Upper lobe of left lung (tissue), 6 donors: Measurements from ENCODE around the gene CCNG2. TPM values are rescaled to one million over a fixed set of nuclear protein-coding genes. Genes with fewer than 3 reads are reported as not detected.

Experiments used
- ATAC-seq, 2 donors: fragments of 200-7000 bp; cut with Tn5 transposase; one replicate each; pipeline ENCODE4 v1.9.1; 2022; ENCODE audit warnings: mild to moderate bottlenecking in 2 of 2, moderate library complexity in 2 of 2; ENCODE audit not compliant: low FRiP score in 2 of 2
- DNase-seq, 2 donors: peaks; one replicate each; pipeline ENCODE4 v3.0.0-alpha.2; 2019 to 2020
- H3K27ac ChIP-seq, 4 donors: fragments of 200-600 bp; sonication (generic); one replicate each; pipeline ENCODE4 v1.5.1; 2016 to 2019
- H3K27me3 ChIP-seq, 4 donors: fragments of 200-600 bp; sonication (generic); one replicate each; pipeline ENCODE4 v1.5.1; 2017 to 2019
- H3K36me3 ChIP-seq, 4 donors: fragments of 200-600 bp; sonication (generic); one replicate each; pipeline ENCODE4 v1.5.1; 2016 to 2019
- H3K4me1 ChIP-seq, 4 donors: fragments of 200-600 bp; sonication (generic); one replicate each; pipeline ENCODE4 v1.5.1; 2018 to 2019
- H3K4me3 ChIP-seq, 4 donors: fragments of 200-600 bp; sonication (generic); one replicate each; pipeline ENCODE4 v1.5.1; 2017 to 2019; ENCODE audit warnings: mild to moderate bottlenecking in 2 of 4, moderate library complexity in 1 of 4
- H3K9me3 ChIP-seq, 4 donors: fragments of 200-600 bp; sonication (generic); one replicate each; pipeline ENCODE4 v1.5.1; 2018 to 2019
- EP300 ChIP-seq, 4 donors: sonication (generic); formaldehyde crosslinking; IDR thresholded peaks; one replicate each; pipeline ENCODE4 v1.5.1; 2017; ENCODE audit warnings: antibody characterized with exemption in 4 of 4, control low read depth in 2 of 4
- POLR2A ChIP-seq, 4 donors: fragments of 450-650 bp; IDR thresholded peaks; one replicate each; pipeline ENCODE4 v1.5.1; 2016 to 2017; ENCODE audit warnings: antibody characterized with exemption in 4 of 4, mild to moderate bottlenecking in 2 of 4
- POLR2AphosphoS5 ChIP-seq, 2 donors: sonication (generic); formaldehyde crosslinking; IDR thresholded peaks; one replicate each; pipeline ENCODE4 v1.5.1; 2017; ENCODE audit warnings: antibody characterized with exemption in 2 of 2
- WGBS, 2 donors: methylation state at CpG; one replicate each; pipeline ENCODE4 v1.1.5; 2017 to 2018; 5-methylcytosine and 5-hydroxymethylcytosine counted together
- total RNA-seq, 6 donors: library from RNA; depleted of rRNA in 4 of 6; stranded (reverse); fragments of >200 nt in 4 of 6; gene quantifications; one replicate each; pipeline versions ENCODE4 v1.1.0 to v1.2.1, GENCODE V29; 2016 to 2021
- TF ChIP-seq, protein P1 (sequence below), 6 experiments: fragments of 450-650 bp in 4 of 6; fragments of 200-600 bp in 2 of 6; sonication (generic) in 2 of 6; IDR thresholded peaks; one replicate each; pipeline ENCODE4 v1.5.1; 2016 to 2019; ENCODE audit warnings: antibody characterized with exemption in 6 of 6
- donor health status: DM: no; HTN: no; CAD: no; lungs with moderate emphysema.
- donor health status: DM: no; HTN: yes; CAD: no; lungs with severe emphysema.

CCNG2 gene
- total RNA-seq, 6 donors from 2014 or later, result 14.1 to 50.5 (median 27.3) TPM

DNA sequence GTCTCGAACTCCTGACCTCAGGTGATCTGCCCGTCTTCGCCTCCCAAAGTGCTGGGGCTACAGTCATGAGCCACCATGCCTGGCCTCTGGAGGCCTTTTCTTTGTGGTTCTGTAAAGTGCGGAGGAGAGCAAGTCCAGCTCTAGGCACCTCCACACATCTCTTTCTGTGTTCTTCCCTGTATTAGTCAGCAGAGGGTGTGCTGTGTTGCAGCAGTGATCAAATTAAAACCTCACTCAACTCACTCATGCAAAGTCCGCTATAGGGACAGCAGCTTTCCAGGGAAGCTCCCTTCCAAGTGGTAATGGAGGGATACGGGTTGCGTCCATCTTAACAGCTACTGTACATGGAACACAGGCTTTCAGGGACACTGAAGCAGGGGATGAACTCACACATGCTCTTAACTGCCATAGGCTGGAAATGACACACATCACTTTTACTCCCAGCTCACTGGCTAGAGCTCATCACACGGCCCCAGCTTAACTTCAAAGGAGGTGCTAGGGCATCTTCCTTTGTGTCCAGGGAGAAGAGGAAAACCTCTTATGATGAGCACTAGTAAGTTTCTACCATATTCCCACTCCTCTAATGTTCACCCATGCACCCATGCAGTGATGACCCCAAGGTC is 36.0 kb upstream of the CCNG2 start:
- Histone ChIP-seq H3K36me3 (no peaks in the 10 kb centered on the region), H3K9me3 (no peaks in the 10 kb centered on the region), H3K4me3 (no peak overlapping the region), H3K27me3 (no peaks in the 10 kb centered on the region), H3K4me1 (peaks cover 0 to 6% (median 0%) of the 10 kb centered on the region in 4 donors), H3K27ac (no peak overlapping the region)
- ATAC-seq (no peak), DNase-seq (no peak)
- TF ChIP-seq POLR2A (IDR thresholded peaks at IDR 0.05) (no peak), POLR2AphosphoS5 (IDR thresholded peaks at IDR 0.05) (no peak), EP300 (IDR thresholded peaks at IDR 0.05) (no peak)
- TF ChIP-seq, protein P1, sequence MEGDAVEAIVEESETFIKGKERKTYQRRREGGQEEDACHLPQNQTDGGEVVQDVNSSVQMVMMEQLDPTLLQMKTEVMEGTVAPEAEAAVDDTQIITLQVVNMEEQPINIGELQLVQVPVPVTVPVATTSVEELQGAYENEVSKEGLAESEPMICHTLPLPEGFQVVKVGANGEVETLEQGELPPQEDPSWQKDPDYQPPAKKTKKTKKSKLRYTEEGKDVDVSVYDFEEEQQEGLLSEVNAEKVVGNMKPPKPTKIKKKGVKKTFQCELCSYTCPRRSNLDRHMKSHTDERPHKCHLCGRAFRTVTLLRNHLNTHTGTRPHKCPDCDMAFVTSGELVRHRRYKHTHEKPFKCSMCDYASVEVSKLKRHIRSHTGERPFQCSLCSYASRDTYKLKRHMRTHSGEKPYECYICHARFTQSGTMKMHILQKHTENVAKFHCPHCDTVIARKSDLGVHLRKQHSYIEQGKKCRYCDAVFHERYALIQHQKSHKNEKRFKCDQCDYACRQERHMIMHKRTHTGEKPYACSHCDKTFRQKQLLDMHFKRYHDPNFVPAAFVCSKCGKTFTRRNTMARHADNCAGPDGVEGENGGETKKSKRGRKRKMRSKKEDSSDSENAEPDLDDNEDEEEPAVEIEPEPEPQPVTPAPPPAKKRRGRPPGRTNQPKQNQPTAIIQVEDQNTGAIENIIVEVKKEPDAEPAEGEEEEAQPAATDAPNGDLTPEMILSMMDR (IDR thresholded peaks at IDR 0.05), result no peak
- WGBS, 2 donors, result 92% methylated on average over 8 of the region's 8 CpGs

DNA sequence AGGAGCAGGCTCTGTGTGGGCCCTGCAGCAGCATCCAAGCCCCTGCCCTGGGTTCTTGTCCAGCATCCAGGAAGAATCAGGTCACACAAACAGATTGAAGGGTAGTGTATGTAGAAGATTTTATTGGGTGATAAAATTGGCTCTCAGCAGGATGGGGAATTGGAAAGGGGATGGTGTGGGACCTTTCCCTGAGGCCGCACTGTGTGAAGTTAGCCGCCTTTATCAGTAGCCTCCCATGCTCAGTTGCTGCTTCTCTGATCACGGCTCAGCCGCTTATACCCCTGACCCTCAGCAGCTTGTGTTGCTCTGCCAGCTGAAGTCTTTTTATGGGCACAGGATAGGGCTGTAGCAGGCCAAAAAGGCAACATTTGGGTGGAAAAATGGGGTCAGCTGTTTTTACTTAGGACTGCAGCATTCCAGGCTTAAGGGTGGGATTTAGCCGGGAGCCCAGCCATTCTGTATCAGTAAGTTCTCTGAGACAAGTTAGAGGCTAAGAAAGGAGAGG is 35.2 kb upstream of the CCNG2 start:
- Histone ChIP-seq H3K27me3 (no peaks in the 10 kb centered on the region), H3K27ac (no peak overlapping the region), H3K9me3 (no peaks in the 10 kb centered on the region), H3K4me1 (peaks cover 0 to 6% (median 0%) of the 10 kb centered on the region in 4 donors), H3K4me3 (no peak overlapping the region), H3K36me3 (no peaks in the 10 kb centered on the region)
- 70 to 95% methylated on average over 5 of the region's 5 CpGs for WGBS, 2 donors
- no peak for ATAC-seq
- TF ChIP-seq POLR2A (IDR thresholded peaks at IDR 0.05) (no peak), EP300 (IDR thresholded peaks at IDR 0.05) (no peak), POLR2AphosphoS5 (IDR thresholded peaks at IDR 0.05) (no peak)
- TF ChIP-seq, protein P1 (IDR thresholded peaks at IDR 0.05), result no peak
- no peak for DNase-seq

DNA sequence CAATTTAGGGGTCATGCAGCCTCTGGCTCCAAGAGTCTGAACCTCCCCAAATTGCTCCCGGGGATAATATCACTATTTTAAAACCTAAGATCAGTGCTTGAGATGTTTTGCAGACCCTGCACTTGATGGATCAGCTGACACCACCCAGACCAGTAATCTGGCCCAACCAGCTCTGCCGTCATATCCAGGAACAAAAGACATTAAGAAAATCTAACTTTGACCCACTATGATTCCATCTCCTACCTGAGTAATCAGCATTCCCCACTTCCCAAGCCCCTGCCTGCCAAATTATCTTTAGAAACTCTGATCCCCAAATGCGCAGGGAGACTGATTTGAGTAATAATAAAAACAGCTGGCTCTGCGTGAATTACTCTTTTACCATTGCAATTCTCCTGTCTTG is 34.4 kb upstream of the CCNG2 start:
- Histone ChIP-seq H3K4me3 (no peak overlapping the region), H3K27me3 (no peaks in the 10 kb centered on the region), H3K9me3 (no peaks in the 10 kb centered on the region), H3K27ac (no peak overlapping the region), H3K36me3 (no peaks in the 10 kb centered on the region), H3K4me1 (peaks cover 0 to 10% (median 0%) of the 10 kb centered on the region in 4 donors)
- TF ChIP-seq EP300 (IDR thresholded peaks at IDR 0.05), result no peak
- TF ChIP-seq, protein P1 (IDR thresholded peaks at IDR 0.05), result no peak
- TF ChIP-seq POLR2AphosphoS5 (IDR thresholded peaks at IDR 0.05), result no peak
- no peak for TF ChIP-seq POLR2A (IDR thresholded peaks at IDR 0.05)
- 81 to 82% methylated on average over 4 of the region's 4 CpGs for WGBS, 2 donors
- DNase-seq (no peak), ATAC-seq (no peak)

GRCh38 chr4:77123411-77123810 is 33.6 kb upstream of the CCNG2 start:
- Histone ChIP-seq H3K27me3 (no peaks in the 10 kb centered on the region), H3K36me3 (no peaks in the 10 kb centered on the region), H3K9me3 (no peaks in the 10 kb centered on the region), H3K27ac (no peak overlapping the region), H3K4me1 (peaks cover 0 to 10% (median 2%) of the 10 kb centered on the region in 4 donors), H3K4me3 (no peak overlapping the region)
- TF ChIP-seq POLR2AphosphoS5 (IDR thresholded peaks at IDR 0.05) (no peak), EP300 (IDR thresholded peaks at IDR 0.05) (no peak), POLR2A (IDR thresholded peaks at IDR 0.05) (no peak)
- TF ChIP-seq, protein P1 (IDR thresholded peaks at IDR 0.05), result no peak
- ATAC-seq (no peak), DNase-seq (no peak)
- 67 to 76% methylated on average over 1 of the region's 1 CpG for WGBS, 2 donors

- Histone ChIP-seq H3K36me3 (no peaks in the 10 kb centered on the region), H3K27me3 (no peaks in the 10 kb centered on the region), H3K4me3 (no peak overlapping the region), H3K27ac (no peak overlapping the region), H3K9me3 (no peaks in the 10 kb centered on the region), H3K4me1 (peaks cover 0 to 10% (median 2%) of the 10 kb centered on the region in 4 donors)
- no peak for ATAC-seq
- TF ChIP-seq POLR2A (IDR thresholded peaks at IDR 0.05) (no peak), POLR2AphosphoS5 (IDR thresholded peaks at IDR 0.05) (no peak)
- DNase-seq, result no peak
- 51 to 62% methylated on average over 3 of the region's 3 CpGs for WGBS, 2 donors
These were observed 32.4 kb upstream of the CCNG2 start for GRCh38 chr4:77124576-77124975.
